GM08714 (cell line): Measurements from ENCODE around the gene FAM89B.

Experiments
- H3K4me3 ChIP-seq: fragments of 200-500 bp; sonication (Bioruptor generic); 2 replicates; pipeline ENCODE4 v1.5.1; 2014; ENCODE audit warnings: mild to moderate bottlenecking, low read length, inconsistent platforms
- ZNF274 ChIP-seq: IDR thresholded peaks from 2 replicates; pipeline ENCODE4 v1.6.1; 2012; ENCODE audit warnings: mild to moderate bottlenecking, low read depth, low read length

The FAM89B gene

GRCh38 chr11:65536412-65537295 is 35.7 kb upstream of the FAM89B start:
- no peak overlapping the region for H3K4me3 ChIP-seq
- TF ChIP-seq ZNF274, result no peak

DNA sequence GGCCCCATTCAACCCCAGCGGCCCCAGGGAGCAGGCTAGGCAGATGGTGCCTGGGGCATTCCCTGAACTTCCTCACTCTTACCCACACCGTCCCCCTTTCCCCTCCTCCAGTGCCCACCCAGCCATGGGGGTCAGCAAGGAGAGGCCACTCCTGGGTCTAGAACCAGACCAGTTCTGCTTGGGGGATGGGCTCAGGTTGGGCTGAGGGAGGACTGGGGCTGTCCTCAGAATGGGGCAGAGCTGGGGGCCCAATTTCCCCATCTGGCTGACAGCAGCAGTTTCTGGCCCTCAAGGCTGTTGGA is 35.1 kb upstream of the FAM89B start:
- no peak overlapping the region for H3K4me3 ChIP-seq
- TF ChIP-seq ZNF274, result no peak

GRCh38 chr11:65537620-65538231 is 34.6 kb upstream of the FAM89B start:
- no peak for TF ChIP-seq ZNF274
- no peak overlapping the region for H3K4me3 ChIP-seq

DNA sequence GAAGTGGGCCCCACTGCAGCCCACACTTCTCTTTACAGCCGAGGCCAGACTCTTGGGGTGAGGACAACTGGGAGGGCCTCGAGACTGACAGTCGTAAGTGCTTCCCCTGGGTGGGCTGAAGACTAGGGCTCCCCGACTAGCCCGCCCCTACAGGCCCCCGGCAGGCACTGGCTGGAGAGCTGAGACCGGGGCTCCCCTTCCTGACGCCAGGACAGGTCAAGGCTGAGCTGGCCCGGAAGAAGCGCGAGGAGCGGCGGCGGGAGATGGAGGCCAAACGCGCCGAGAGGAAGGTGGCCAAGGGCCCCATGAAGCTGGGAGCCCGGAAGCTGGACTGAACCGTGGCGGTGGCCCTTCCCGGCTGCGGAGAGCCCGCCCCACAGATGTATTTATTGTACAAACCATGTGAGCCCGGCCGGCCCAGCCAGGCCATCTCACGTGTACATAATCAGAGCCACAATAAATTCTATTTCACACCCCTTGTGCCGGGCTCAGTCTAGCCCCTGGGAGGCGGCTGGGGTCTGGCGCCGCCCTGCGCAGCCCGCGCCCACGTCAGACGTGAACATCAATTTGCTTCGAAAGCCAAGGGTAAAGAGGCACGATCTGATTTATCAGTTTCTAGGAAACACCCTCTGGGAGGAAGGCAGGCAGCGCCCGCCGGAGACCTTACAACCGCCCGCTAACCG is 34.0 kb upstream of the FAM89B start:
- no peak for TF ChIP-seq ZNF274
- H3K4me3 ChIP-seq, result no peak overlapping the region

- TF ChIP-seq ZNF274, result no peak
Observed at GRCh38 chr11:65538915-65539743, 33.2 kb upstream of the FAM89B start.

DNA sequence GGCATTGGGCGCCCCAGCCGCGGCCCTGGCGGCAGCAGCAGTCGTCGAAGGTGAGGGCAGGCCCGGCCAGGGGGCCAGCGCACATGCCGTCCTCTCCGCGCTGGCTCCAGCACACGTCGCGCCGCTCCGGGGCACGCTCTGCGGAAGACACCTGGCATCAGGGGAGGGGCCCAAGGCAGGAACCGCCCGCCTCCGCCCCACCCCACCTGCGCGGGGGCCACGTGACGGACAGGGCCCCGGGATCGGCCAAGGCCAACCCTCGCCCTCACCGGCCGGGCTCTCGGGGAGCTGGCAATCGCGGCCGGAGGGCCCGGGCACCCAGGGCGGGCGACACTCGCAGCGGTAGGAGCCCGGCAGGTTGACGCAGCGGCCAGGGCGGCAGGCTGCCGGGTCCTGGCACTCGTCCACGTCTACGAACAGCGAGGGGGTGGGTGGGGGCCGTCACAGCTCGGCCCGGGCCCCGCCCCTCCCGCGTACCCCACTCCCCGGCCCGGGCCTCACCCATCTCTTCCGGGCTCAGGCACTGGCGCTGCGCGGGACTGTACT is 32.5 kb upstream of the FAM89B start:
- peak overlapping the region; percentile 63; the same call in 1 of the 2 replicates for H3K4me3 ChIP-seq
- no peak for TF ChIP-seq ZNF274

More at GRCh38 chr11:65538915-65539743, 33.2 kb upstream of the FAM89B start:
- H3K4me3 ChIP-seq, result peak overlapping the region; percentile 63; the same call in 1 of the 2 replicates

- TF ChIP-seq ZNF274, result no peak
- H3K4me3 ChIP-seq, result peak overlapping the region; percentile 63; the same call in 1 of the 2 replicates
Observed at GRCh38 chr11:65540290-65541092, 31.8 kb upstream of the FAM89B start.

DNA sequence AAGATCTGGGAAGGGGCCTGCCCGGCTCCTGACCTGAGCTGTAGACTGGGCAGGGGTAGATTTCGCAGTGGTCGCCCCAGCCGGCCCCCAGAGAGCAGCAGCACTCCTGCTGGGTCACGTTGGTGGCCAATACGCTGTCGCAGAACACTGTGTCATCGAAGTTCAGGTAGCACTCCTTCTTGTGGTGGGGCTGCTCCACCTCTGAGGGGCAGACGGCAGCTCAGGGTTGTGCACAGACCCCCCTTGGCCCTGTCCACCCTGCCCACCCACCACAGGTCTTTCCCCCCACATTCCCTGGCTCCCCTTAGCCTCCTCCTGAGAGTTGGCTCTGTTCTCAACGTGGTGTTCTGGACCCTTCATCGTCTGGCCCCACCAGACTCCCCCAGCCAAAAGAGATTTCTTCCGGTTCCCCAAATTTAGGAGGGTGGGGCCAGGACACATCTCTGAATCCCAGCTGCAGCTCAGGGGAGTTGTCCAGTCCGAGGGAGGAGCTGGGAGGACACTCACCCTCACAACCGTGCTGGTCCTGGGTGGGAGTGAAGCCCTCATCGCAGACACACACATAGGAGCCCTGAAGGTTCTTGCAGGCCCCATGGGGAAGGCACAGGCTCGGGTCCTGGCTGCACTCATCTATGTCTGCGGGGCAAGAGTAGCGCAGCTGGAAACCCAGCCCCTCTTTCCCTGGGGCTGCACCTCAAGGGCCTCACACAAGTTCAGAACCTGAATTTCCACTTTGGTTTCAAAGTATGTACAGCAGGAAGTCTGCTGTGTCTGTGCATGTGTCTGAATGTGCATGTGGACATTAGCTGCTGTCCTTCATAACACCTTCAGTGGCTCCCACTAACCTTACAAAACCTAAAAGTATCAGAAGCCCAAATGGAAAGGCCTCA is 31.0 kb upstream of the FAM89B start:
- TF ChIP-seq ZNF274, result no peak
- H3K4me3 ChIP-seq, result peak overlapping the region; percentile 63; the same call in 1 of the 2 replicates

- H3K4me3 ChIP-seq, result no peak overlapping the region
- TF ChIP-seq ZNF274, result no peak
Observed at GRCh38 chr11:65542738-65543390, 29.5 kb upstream of the FAM89B start.

DNA sequence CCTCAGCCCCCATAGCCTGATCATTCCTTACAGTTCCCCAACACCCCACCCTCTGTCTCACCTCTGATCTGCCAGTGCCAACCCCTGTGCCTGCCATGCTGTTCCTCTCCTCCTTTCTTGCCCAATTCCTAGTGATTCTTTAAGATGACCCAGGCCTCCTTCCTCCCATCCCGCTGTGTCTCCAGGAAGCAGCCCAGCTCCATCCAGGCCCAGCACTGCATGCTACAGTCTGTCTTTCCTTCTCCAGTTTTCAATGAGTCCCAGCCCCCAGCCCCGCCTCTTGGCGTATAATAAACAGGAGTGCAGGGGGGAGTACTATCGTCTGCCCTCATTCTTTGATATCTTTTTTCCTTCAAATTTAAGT is 26.5 kb upstream of the FAM89B start:
- no peak for TF ChIP-seq ZNF274
- peak overlapping the region; percentile 13; the same call in 1 of the 2 replicates for H3K4me3 ChIP-seq

DNA sequence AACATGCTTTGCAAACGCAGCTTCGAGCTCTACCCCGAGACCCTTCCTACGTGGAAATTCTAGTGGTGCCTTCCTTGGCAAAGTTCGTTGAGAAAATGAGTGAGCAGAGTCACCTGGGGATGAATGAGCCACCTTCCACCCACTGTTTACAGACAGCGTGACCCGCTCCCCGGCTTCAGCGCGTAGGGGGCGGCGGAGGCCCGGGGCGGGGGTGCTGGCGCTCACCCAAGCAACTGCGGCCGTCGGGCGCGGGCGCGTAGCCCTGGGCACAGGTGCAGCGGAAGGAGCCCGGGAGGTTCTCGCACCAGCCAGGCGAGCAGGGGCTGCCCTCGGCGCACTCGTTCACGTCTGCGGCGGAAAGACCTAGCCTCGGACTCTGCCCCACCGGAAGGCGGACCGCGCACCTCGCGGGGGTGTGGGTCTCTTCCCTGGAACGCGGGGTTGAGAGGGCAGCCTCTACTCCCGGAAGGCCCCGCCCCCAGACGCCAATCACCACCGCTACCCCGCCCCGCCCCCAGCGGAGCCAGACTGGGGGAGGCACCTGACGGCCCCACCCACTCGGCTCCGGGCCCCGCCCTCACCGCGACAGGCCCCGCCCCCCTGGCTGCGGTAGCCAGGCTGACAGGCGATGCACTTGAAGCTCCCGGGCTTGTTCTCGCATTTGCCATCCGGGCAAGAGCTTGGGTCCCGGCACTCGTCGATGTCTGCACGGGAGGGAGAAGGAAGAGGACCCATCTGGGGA is 25.9 kb upstream of the FAM89B start:
- H3K4me3 ChIP-seq, result peak overlapping the region; percentile 49; the same call in 1 of the 2 replicates
- no peak for TF ChIP-seq ZNF274
